ENCODE measurements around the gene PIWIL4.
"Not testable (repeated sequence)": the region's sequence is repeated elsewhere in the genome, so short reads cannot be mapped to it uniquely, and the experiment has no call there.

PIWIL4 gene

GRCh38 chr11:94639901-94640721, 72.9 kb downstream of the PIWIL4 start:
- DNase-seq, result no peak

GRCh38 chr11:94641167-94641761, 74.1 kb downstream of the PIWIL4 start:
- no peak for DNase-seq

- DNase-seq, result not testable (repeated sequence)
These were observed 76.0 kb downstream of the PIWIL4 start for GRCh38 chr11:94643186-94643585.

- no peak for DNase-seq
These were observed 80.8 kb downstream of the PIWIL4 start for GRCh38 chr11:94647926-94648325.

GRCh38 chr11:94648789-94649188, 81.6 kb downstream of the PIWIL4 start:
- DNase-seq, result no peak

- no peak for DNase-seq
These were observed 82.1 kb downstream of the PIWIL4 start for GRCh38 chr11:94649254-94649653.

GRCh38 chr11:94649964-94650623, 82.9 kb downstream of the PIWIL4 start:
- DNase-seq, result no peak

- no peak for DNase-seq
These were observed 83.6 kb downstream of the PIWIL4 start for GRCh38 chr11:94650756-94651155.

GRCh38 chr11:94652735-94653284, 85.6 kb downstream of the PIWIL4 start:
- DNase-seq, result no peak

- no peak for DNase-seq
These were observed 86.4 kb downstream of the PIWIL4 start for GRCh38 chr11:94653561-94653960.

- no peak for DNase-seq
These were observed 87.0 kb downstream of the PIWIL4 start for GRCh38 chr11:94654201-94654600.

GRCh38 chr11:94655291-94655690, 88.1 kb downstream of the PIWIL4 start:
- no peak for DNase-seq

GRCh38 chr11:94655956-94656355, 88.8 kb downstream of the PIWIL4 start:
- no peak for DNase-seq

GRCh38 chr11:94656968-94657367, 89.8 kb downstream of the PIWIL4 start:
- DNase-seq, result no peak

- DNase-seq, result no peak
These were observed 90.5 kb downstream of the PIWIL4 start for GRCh38 chr11:94657629-94658028.

GRCh38 chr11:94658386-94658785, 91.2 kb downstream of the PIWIL4 start:
- DNase-seq, result no peak

GRCh38 chr11:94658888-94659287, 91.7 kb downstream of the PIWIL4 start:
- no peak for DNase-seq

- no peak for DNase-seq
These were observed 94.3 kb downstream of the PIWIL4 start for GRCh38 chr11:94661444-94661843.

- DNase-seq, result no peak
These were observed 95.1 kb downstream of the PIWIL4 start for GRCh38 chr11:94662065-94662779.

GRCh38 chr11:94662846-94663390, 95.8 kb downstream of the PIWIL4 start:
- no peak for DNase-seq

GRCh38 chr11:94664346-94664745, 97.2 kb downstream of the PIWIL4 start:
- DNase-seq, result no peak

GRCh38 chr11:94665116-94665659, 98.0 kb downstream of the PIWIL4 start:
- no peak for DNase-seq
